Thymus (tissue), 11 donors: ENCODE measurements around the gene GRIK4. TPM values are rescaled to one million over a fixed set of nuclear protein-coding genes. Genes with fewer than 3 reads are reported as not detected.
"Not testable (repeated sequence)": the region's sequence is repeated elsewhere in the genome, so short reads cannot be mapped to it uniquely, and the experiment has no call there.

Experiments used
- DNase-seq, 9 donors: peaks; one replicate each; pipeline ENCODE4 v3.0.0-alpha.2; 2013; ENCODE audit warnings: low spot score in 9 of 9, low read depth in 6 of 9, missing footprints in 1 of 9
- H3K27ac ChIP-seq, 2 donors: one replicate each; pipeline ENCODE4 v1.5.1; 2013; ENCODE audit warnings: control low read depth in 1 of 2, low read depth in 1 of 2, low read length in 1 of 2, mild to moderate bottlenecking in 1 of 2, moderate library complexity in 1 of 2
- H3K27me3 ChIP-seq, 2 donors: one replicate each; pipeline ENCODE4 v1.5.1; 2013; ENCODE audit warnings: low read length in 1 of 2; ENCODE audit not compliant: control insufficient read depth in 2 of 2, insufficient read depth in 1 of 2
- H3K36me3 ChIP-seq, 2 donors: one replicate each; pipeline ENCODE4 v1.5.1; 2013; ENCODE audit warnings: low read length in 1 of 2, mild to moderate bottlenecking in 1 of 2, moderate library complexity in 1 of 2; ENCODE audit not compliant: control insufficient read depth in 2 of 2, insufficient read depth in 2 of 2
- H3K4me1 ChIP-seq, 2 donors: one replicate each; pipeline ENCODE4 v1.5.1; 2013; ENCODE audit warnings: low read length in 2 of 2; ENCODE audit not compliant: control insufficient read depth in 2 of 2, insufficient read depth in 2 of 2
- H3K4me3 ChIP-seq, 2 donors: one replicate each; pipeline ENCODE4 v1.5.1; 2013; ENCODE audit warnings: low read length in 2 of 2, control low read depth in 1 of 2, mild to moderate bottlenecking in 1 of 2
- H3K9me3 ChIP-seq, 2 donors: one replicate each; pipeline ENCODE4 v1.5.1; 2013; ENCODE audit warnings: low read length in 1 of 2, mild to moderate bottlenecking in 1 of 2; ENCODE audit not compliant: control insufficient read depth in 2 of 2, insufficient read depth in 1 of 2
- WGBS: extraction: QIAGEN DNeasy Blood & Tissue Kit; methylation state at CpG from one replicate; pipeline ENCODE4 v1.1.7; 2013; 5-methylcytosine and 5-hydroxymethylcytosine counted together
- polyA plus RNA-seq: library from polyadenylated mRNA; stranded (reverse); fragments of 200-250 nt; gene quantifications from one replicate; pipeline ENCODE4 v1.2.3, GENCODE V29; 2013
- total RNA-seq: library from RNA; stranded (reverse); fragments of 120-200 nt; gene quantifications from one replicate; pipeline ENCODE4 v1.2.4, GENCODE V29; 2013
- donor health status: healthy.

Gene GRIK4
- total and polyA plus RNA-seq, 2 donors: 0.11 to 0.19 TPM

GRCh38 chr11:120574876-120575275 lies 63.3 kb downstream of the GRIK4 start:
- H3K27ac ChIP-seq: no peak overlapping the region
- WGBS: 85% methylated on average over 8 of the region's 8 CpGs
- DNase-seq: no peak

GRCh38 chr11:120575461-120575860 lies 63.9 kb downstream of the GRIK4 start:
- no peak overlapping the region for H3K27ac ChIP-seq
- no peaks in the 10 kb centered on the region for H3K36me3 ChIP-seq
- 78% methylated on average over 9 of the region's 9 CpGs for WGBS
- no peak overlapping the region for H3K4me3 ChIP-seq
- no peak for DNase-seq
- no peaks in the 10 kb centered on the region for H3K9me3 ChIP-seq
- no peaks in the 10 kb centered on the region for H3K4me1 ChIP-seq
- no peaks in the 10 kb centered on the region for H3K27me3 ChIP-seq

More at GRCh38 chr11:120574876-120575275, 63.3 kb downstream of the GRIK4 start:
- Histone ChIP-seq H3K36me3 (no peaks in the 10 kb centered on the region), H3K4me3 (no peak overlapping the region), H3K27me3 (no peaks in the 10 kb centered on the region), H3K9me3 (no peaks in the 10 kb centered on the region), H3K4me1 (no peaks in the 10 kb centered on the region)

GRCh38 chr11:120576606-120577005 lies 65.1 kb downstream of the GRIK4 start:
- 91% methylated on average over 7 of the region's 7 CpGs for WGBS
- no peak for DNase-seq
- no peak overlapping the region for H3K4me3 ChIP-seq

GRCh38 chr11:120577041-120577440 lies 65.5 kb downstream of the GRIK4 start:
- Histone ChIP-seq H3K36me3 (no peaks in the 10 kb centered on the region), H3K4me1 (no peaks in the 10 kb centered on the region), H3K27me3 (no peaks in the 10 kb centered on the region), H3K27ac (no peak overlapping the region), H3K9me3 (no peaks in the 10 kb centered on the region), H3K4me3 (no peak overlapping the region)
- DNase-seq: no peak
- WGBS: 95% methylated on average over 2 of the region's 2 CpGs

More at GRCh38 chr11:120576606-120577005, 65.1 kb downstream of the GRIK4 start:
- H3K4me1 ChIP-seq: no peaks in the 10 kb centered on the region
- H3K27ac ChIP-seq: no peak overlapping the region
- H3K9me3 ChIP-seq: no peaks in the 10 kb centered on the region
- H3K36me3 ChIP-seq: no peaks in the 10 kb centered on the region
- no peaks in the 10 kb centered on the region for H3K27me3 ChIP-seq

- no peak for DNase-seq
- H3K4me1 ChIP-seq: no peaks in the 10 kb centered on the region
- no peak overlapping the region for H3K4me3 ChIP-seq
- WGBS: 69% methylated on average over 7 of the region's 7 CpGs
- no peaks in the 10 kb centered on the region for H3K36me3 ChIP-seq
- H3K9me3 ChIP-seq: no peaks in the 10 kb centered on the region
- H3K27me3 ChIP-seq: no peaks in the 10 kb centered on the region
- H3K27ac ChIP-seq: no peak overlapping the region
Measured at GRCh38 chr11:120577624-120578363, 66.2 kb downstream of the GRIK4 start.

GRCh38 chr11:120578596-120579154 lies 67.1 kb downstream of the GRIK4 start:
- Histone ChIP-seq H3K9me3 (no peaks in the 10 kb centered on the region), H3K36me3 (no peaks in the 10 kb centered on the region), H3K27me3 (no peaks in the 10 kb centered on the region), H3K4me1 (no peaks in the 10 kb centered on the region), H3K27ac (no peak overlapping the region), H3K4me3 (no peak overlapping the region)
- no peak for DNase-seq
- WGBS: 88% methylated on average over 14 of the region's 14 CpGs

GRCh38 chr11:120579611-120580031 lies 68.1 kb downstream of the GRIK4 start:
- Histone ChIP-seq H3K27me3 (no peaks in the 10 kb centered on the region), H3K4me1 (no peaks in the 10 kb centered on the region), H3K27ac (no peak overlapping the region), H3K4me3 (no peak overlapping the region), H3K9me3 (no peaks in the 10 kb centered on the region), H3K36me3 (no peaks in the 10 kb centered on the region)
- 86% methylated on average over 7 of the region's 7 CpGs for WGBS
- DNase-seq: no peak

GRCh38 chr11:120581313-120581712 lies 69.8 kb downstream of the GRIK4 start:
- DNase-seq: no peak
- WGBS: 36% methylated on average over 4 of the region's 4 CpGs
- H3K9me3 ChIP-seq: no peaks in the 10 kb centered on the region

GRCh38 chr11:120582535-120582934 lies 71.0 kb downstream of the GRIK4 start:
- not testable (repeated sequence) for H3K9me3 ChIP-seq

More at GRCh38 chr11:120581313-120581712, 69.8 kb downstream of the GRIK4 start:
- H3K4me3 ChIP-seq: no peak overlapping the region
- no peaks in the 10 kb centered on the region for H3K36me3 ChIP-seq
- H3K27ac ChIP-seq: no peak overlapping the region
- no peaks in the 10 kb centered on the region for H3K4me1 ChIP-seq
- H3K27me3 ChIP-seq: no peaks in the 10 kb centered on the region

More at GRCh38 chr11:120582535-120582934, 71.0 kb downstream of the GRIK4 start:
- H3K27ac ChIP-seq, H3K27me3 ChIP-seq, DNase-seq, H3K4me3 ChIP-seq, H3K36me3 ChIP-seq, H3K4me1 ChIP-seq: not testable (repeated sequence)
- 97% methylated on average over 3 of the region's 3 CpGs for WGBS
